Measurements from ENCODE around the gene EWSR1. TPM values are rescaled to one million over a fixed set of nuclear protein-coding genes. Genes with fewer than 3 reads are reported as not detected.
"Not testable (repeated sequence)": the region's sequence is repeated elsewhere in the genome, so short reads cannot be mapped to it uniquely, and the experiment has no call there.

Gene EWSR1
- total and polyA plus RNA-seq, 2 experiments from 2014 or later = 154 to 210 TPM

DNA sequence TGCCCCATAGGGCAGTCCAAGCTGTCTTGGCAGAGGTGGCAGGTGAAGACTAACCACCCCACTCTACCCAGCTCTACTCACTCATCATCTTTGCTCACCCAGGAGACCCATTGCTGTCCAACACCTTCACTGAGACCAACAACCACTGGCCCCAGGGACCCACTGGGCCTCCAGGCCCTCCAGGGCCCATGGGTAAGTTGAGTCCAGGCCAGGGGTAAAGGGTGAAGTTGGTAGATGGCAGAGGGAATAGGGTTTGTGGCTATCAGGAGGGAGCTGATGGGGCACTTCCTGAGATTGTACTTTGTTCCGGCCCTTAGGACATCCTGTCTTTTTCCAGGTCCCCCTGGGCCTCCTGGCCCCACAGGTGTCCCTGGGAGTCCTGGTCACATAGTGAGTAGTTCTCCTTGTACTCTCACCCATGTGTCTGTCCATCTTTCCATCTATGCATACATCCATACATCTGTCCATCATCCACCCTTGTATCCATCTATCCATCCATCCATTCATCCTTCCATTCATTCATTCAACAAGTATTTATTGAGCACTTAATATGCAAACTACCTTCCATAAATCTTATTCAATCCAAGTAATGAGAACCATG, 34.7 kb upstream of the EWSR1 start:
- H4K20me1 ChIP-seq (ENCODE audit: insufficient read depth) = no peaks in the 10 kb centered on the region
- H3K9ac ChIP-seq = no peak overlapping the region
- peaks cover 6% of the 10 kb centered on the region; the same call in 1 of the 2 replicates for H3K27me3 ChIP-seq (replicated peaks; ENCODE audit: insufficient read depth)
- no peak for TF ChIP-seq EZH2phosphoT487 (IDR thresholded peaks at IDR 0.05; ENCODE audit: insufficient read depth, low read depth)
- H3K79me2 ChIP-seq (ENCODE audit: insufficient read depth) = no peaks in the 10 kb centered on the region
- WGBS, 2 experiments (ENCODE audit: low coverage in 1 of 2, low lambda C conversion rate in 2 of 2, missing lambda C conversion rate in 2 of 2) = 89 to 100% methylated on average over 1 of the region's 1 CpG
- DNase-seq = no peak
- H3K36me3 ChIP-seq (ENCODE audit: low read depth) = no peaks in the 10 kb centered on the region
- H3K4me1 ChIP-seq (ENCODE audit: insufficient read depth) = no peaks in the 10 kb centered on the region
- no peak overlapping the region for H3K4me2 ChIP-seq (ENCODE audit: unreplicated experiment)
- in situ Hi-C loops (cut with MboI) = loop anchor here (10.0 kb wide), 1 partner anchor 379 kb away; no protein-coding TSS in a partner anchor
- H3K4me3 ChIP-seq = no peak overlapping the region
- H3F3A ChIP-seq (ENCODE audit: insufficient read depth) = no peaks in the 10 kb centered on the region
- H3K27ac ChIP-seq = no peak overlapping the region
- H3K9me3 ChIP-seq (ENCODE audit: low read depth) = no peaks in the 10 kb centered on the region
- H3K9me2 ChIP-seq (ENCODE audit: insufficient read depth) = no peaks in the 10 kb centered on the region
- no peak overlapping the region for H2AFZ ChIP-seq

DNA sequence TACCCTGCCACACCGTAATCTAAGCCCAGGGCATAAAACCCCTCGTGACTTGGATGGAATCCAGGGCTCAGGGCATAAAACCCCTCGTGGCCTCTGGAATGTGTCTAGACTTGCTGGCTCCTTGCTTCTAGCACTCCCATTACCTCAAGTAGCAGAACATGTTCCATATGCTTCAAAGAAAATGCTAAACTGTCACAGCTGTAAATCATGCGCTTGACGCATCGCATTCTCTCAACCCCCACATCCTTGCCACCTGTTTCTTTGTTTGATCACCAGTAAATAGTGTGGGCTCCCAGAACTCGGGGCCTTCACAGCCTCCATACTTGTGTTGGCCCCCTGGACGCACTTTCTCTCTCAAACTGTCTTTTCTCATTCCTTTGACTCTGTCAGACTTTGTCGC, 27.6 kb upstream of the EWSR1 start:
- H3K4me2 ChIP-seq (ENCODE audit: unreplicated experiment); H2AFZ ChIP-seq; H3K9me2 ChIP-seq (ENCODE audit: insufficient read depth); in situ Hi-C loops (cut with MboI); H4K20me1 ChIP-seq (ENCODE audit: insufficient read depth); H3K27ac ChIP-seq; H3K4me1 ChIP-seq (ENCODE audit: insufficient read depth); H3F3A ChIP-seq (ENCODE audit: insufficient read depth); H3K79me2 ChIP-seq (ENCODE audit: insufficient read depth); H3K9me3 ChIP-seq (ENCODE audit: low read depth); DNase-seq; H3K27me3 ChIP-seq (replicated peaks; ENCODE audit: insufficient read depth); H3K4me3 ChIP-seq; H3K36me3 ChIP-seq (ENCODE audit: low read depth); H3K9ac ChIP-seq: not testable (repeated sequence)
- WGBS, 2 experiments (ENCODE audit: low coverage in 1 of 2, low lambda C conversion rate in 2 of 2, missing lambda C conversion rate in 2 of 2) = 50 to 51% methylated on average over 9 of the region's 9 CpGs

DNA sequence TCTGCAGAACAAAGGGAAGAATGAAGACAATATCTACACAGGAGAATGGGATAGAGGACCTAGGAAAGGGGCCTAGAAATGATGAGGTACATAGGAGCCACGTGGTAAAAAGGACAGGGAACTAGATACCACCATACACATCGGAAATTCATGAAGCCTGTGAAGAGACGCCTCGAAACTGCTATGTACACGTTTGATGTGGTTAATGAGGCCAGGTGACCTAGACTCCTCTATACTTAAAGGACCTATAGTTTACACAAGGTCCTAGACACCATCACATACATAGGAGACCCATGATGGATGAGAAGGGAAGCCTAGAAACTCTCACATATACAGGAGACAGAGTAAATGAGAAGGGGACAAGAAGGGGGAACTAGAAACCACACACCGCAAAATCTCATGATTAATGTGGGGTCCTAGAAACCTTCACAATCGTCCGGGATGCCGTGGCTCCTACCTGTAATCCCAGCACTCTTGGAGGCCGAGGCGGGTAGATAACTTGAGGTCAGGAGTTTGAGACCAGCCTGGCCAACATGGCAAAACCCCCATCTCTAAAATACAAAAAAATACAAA, 24.1 kb upstream of the EWSR1 start:
- Histone ChIP-seq H3K36me3 (ENCODE audit: low read depth) (no peaks in the 10 kb centered on the region), H2AFZ (no peak overlapping the region), H3F3A (ENCODE audit: insufficient read depth) (no peaks in the 10 kb centered on the region), H3K4me1 (ENCODE audit: insufficient read depth) (no peaks in the 10 kb centered on the region), H3K9ac (no peak overlapping the region), H3K79me2 (ENCODE audit: insufficient read depth) (no peaks in the 10 kb centered on the region), H3K9me3 (ENCODE audit: low read depth) (no peaks in the 10 kb centered on the region), H3K4me3 (no peak overlapping the region), H3K4me2 (ENCODE audit: unreplicated experiment) (no peak overlapping the region), H3K27me3 (replicated peaks; ENCODE audit: insufficient read depth) (peaks cover 10% of the 10 kb centered on the region), H3K27ac (no peak overlapping the region), H3K9me2 (ENCODE audit: insufficient read depth) (no peaks in the 10 kb centered on the region), H4K20me1 (ENCODE audit: insufficient read depth) (no peaks in the 10 kb centered on the region)
- DNase-seq = no peak
- in situ Hi-C loops (cut with MboI) = no loop called here
- 61 to 66% methylated on average over 11 of the region's 11 CpGs for WGBS, 2 experiments (ENCODE audit: low coverage in 1 of 2, low lambda C conversion rate in 2 of 2, missing lambda C conversion rate in 2 of 2)
- TF ChIP-seq EZH2phosphoT487 (IDR thresholded peaks at IDR 0.05; ENCODE audit: insufficient read depth, low read depth) = no peak
- TF ChIP-seq EZH2 (IDR thresholded peaks at IDR 0.05; ENCODE audit: insufficient read depth, poor library complexity, severe bottlenecking) = no peak

DNA sequence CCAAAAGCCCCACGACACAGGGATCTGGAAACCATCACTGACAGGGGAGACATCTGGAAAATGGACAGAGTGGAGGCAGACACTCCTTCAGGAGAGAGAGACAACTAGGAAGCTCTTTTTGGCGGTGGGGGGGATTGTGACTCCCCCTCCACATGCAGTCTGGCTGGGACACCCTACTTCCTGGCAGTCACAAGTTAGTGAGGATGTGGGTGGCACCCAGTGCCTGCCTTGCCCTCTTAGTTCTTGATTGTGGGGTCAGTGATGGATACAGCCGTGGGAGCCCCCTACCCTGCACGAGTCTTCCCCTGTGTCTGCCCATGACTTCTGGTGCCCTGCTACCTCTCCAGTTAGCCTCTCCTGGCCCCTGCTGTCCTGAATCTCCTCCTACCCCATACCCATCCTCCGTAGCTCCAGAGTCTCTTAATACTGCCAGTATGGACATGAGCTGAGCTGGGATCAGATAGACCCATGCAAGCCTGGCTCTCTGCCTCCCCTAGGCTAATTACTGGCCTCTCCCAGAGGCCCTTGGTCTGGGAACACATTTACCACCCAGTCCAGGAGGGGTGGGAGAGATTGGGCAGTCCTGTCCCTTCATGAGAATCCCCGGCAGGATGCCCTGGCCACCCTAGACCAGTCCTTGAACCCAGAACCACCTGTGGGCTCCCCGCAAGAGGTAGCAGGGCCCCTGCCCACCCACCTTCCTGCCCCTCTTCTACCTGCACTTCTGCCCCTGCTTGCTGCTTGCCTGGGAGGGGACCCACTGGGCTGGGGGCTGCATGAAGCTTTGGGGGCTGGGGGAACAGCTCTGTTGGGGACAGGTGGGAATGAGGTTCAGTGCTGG, 23.1 kb upstream of the EWSR1 start:
- Histone ChIP-seq H3K9ac (no peak overlapping the region), H4K20me1 (ENCODE audit: insufficient read depth) (no peaks in the 10 kb centered on the region), H3K9me2 (ENCODE audit: insufficient read depth) (no peaks in the 10 kb centered on the region), H3K27ac (no peak overlapping the region), H3F3A (ENCODE audit: insufficient read depth) (no peaks in the 10 kb centered on the region), H3K36me3 (ENCODE audit: low read depth) (no peaks in the 10 kb centered on the region), H3K9me3 (ENCODE audit: low read depth) (no peaks in the 10 kb centered on the region), H2AFZ (no peak overlapping the region), H3K4me2 (ENCODE audit: unreplicated experiment) (no peak overlapping the region), H3K79me2 (ENCODE audit: insufficient read depth) (no peaks in the 10 kb centered on the region), H3K27me3 (replicated peaks; ENCODE audit: insufficient read depth) (peaks cover 10% of the 10 kb centered on the region), H3K4me3 (no peak overlapping the region), H3K4me1 (ENCODE audit: insufficient read depth) (no peaks in the 10 kb centered on the region)
- in situ Hi-C loops (cut with MboI) = no loop called here
- WGBS, 2 experiments (ENCODE audit: low coverage in 1 of 2, low lambda C conversion rate in 2 of 2, missing lambda C conversion rate in 2 of 2) = 33 to 46% methylated on average over 7 of the region's 7 CpGs
- no peak for TF ChIP-seq EZH2phosphoT487 (IDR thresholded peaks at IDR 0.05; ENCODE audit: insufficient read depth, low read depth)
- TF ChIP-seq EZH2 (IDR thresholded peaks at IDR 0.05; ENCODE audit: insufficient read depth, poor library complexity, severe bottlenecking) = no peak
- DNase-seq = no peak

Data from GM23248 (cell line).